Pancreas (tissue), 10 donors: Measurements from ENCODE around the gene DECR2. TPM values are rescaled to one million over a fixed set of nuclear protein-coding genes. Genes with fewer than 3 reads are reported as not detected.

ENCODE experiments used
- ATAC-seq, 4 donors: fragments of 200-7000 bp; cut with Tn5 transposase; one replicate each; pipeline versions ENCODE4 v1.8.0 to v1.9.1; 2020; ENCODE audit warnings: mild to moderate bottlenecking in 4 of 4, moderate library complexity in 4 of 4
- DNase-seq, 6 donors: peaks; one replicate each; pipeline ENCODE4 v3.0.0-alpha.2; 2020
- FAIRE-seq: peaks from 2 replicates; lab custom pipeline; 2012; peaks lifted over from hg19 to GRCh38; lab: Jason Lieb, UNC
- H3K27ac ChIP-seq, 4 donors: fragments of 200-600 bp; sonication (generic); 1 replicate in 3 of 4; 2 replicates in 1 of 4; pipeline versions ENCODE4 v1.5.0 to v1.8.0; 2020
- H3K27me3 ChIP-seq, 4 donors: fragments of 200-600 bp; one replicate each; pipeline ENCODE4 v1.8.0; 2021
- H3K36me3 ChIP-seq, 3 donors: fragments of 200-600 bp; sonication (generic) in 1 of 3; one replicate each; pipeline versions ENCODE4 v1.5.0 to v1.8.0; 2020 to 2021
- H3K4me1 ChIP-seq, 3 donors: fragments of 200-600 bp; one replicate each; pipeline ENCODE4 v1.8.0; 2021
- H3K4me3 ChIP-seq, 4 donors: fragments of 200-600 bp; sonication (generic) in 2 of 4; one replicate each; pipeline versions ENCODE4 v1.5.0 to v1.8.0; 2020 to 2021
- H3K9me3 ChIP-seq, 4 donors: fragments of 200-600 bp; one replicate each; pipeline ENCODE4 v1.8.0; 2021
- CTCF ChIP-seq, 4 donors: fragments of 200-600 bp; sonication (generic) in 3 of 4; IDR thresholded peaks; one replicate each; pipeline versions ENCODE4 v1.5.0 to v1.8.0; 2021; ENCODE audit warnings: antibody characterized with exemption in 4 of 4
- WGBS, 2 donors: extraction: QIAGEN DNeasy Blood & Tissue Kit; methylation state at CpG; one replicate each; pipeline ENCODE4 v1.1.7; 2013; 5-methylcytosine and 5-hydroxymethylcytosine counted together
- intact Hi-C, 3 donors: fragments of 100-400 bp; cut with DNase I; formaldehyde crosslinking; loops; one replicate each; pipeline versions ENCODE4 v1.11.1 to v1.14.2; 2022
- polyA plus RNA-seq, 2 donors: library from polyadenylated mRNA; stranded (reverse); fragments of 200-250 nt; gene quantifications; one replicate each; pipeline ENCODE4 v1.2.3, GENCODE V29; 2013
- total RNA-seq, 6 donors: library from RNA; stranded (reverse); fragmentation: NEBNext Ultra II Directional in 4 of 6; extraction: Animal tissue kit (Norgen Biotek cat#: 25700) in 4 of 6; gene quantifications; one replicate each; pipeline versions ENCODE4 v1.2.1 to v1.2.4, GENCODE V29; 2021 to 2023
- donor health status: healthy with polysubstance abuse.
- donor health status: DM: no; HTN: no; CAD: no; lungs with moderate emphysema.
- donor health status: DM: no; HTN: no; CAD: no.
- donor health status: control.
- donor health status: control.
- donor health status: Bipolar disorder and iron deficiency.
- donor health status: DM: yes; HTN: yes; CAD: no.
- donor health status: DM: no; HTN: no; CAD: no.
- donor health status: DM: no; HTN: no; CAD: no.
- donor health status: DM: yes; HTN: yes; CAD: no.

Gene DECR2
- total and polyA plus RNA-seq, 8 donors: 9.2 to 68.0 (median 18.5) TPM

GRCh38 chr16:424623-425081 lies 23.0 kb downstream of the DECR2 start:
- 9 to 12% methylated on average over 31 of the region's 31 CpGs for WGBS, 2 donors
- DNase-seq (peak in 4 of 6 donors; percentile 44 to 82 (median 66)), FAIRE-seq (no peak), ATAC-seq (peak; percentile 10 to 36 (median 34))
- no peaks in the 10 kb centered on the region for H3K9me3 ChIP-seq
- H3K27me3 ChIP-seq: no peaks in the 10 kb centered on the region
- intact Hi-C loops: no loop called here
- no peak for TF ChIP-seq CTCF (IDR thresholded peaks at IDR 0.05)
- H3K36me3 ChIP-seq: no peaks in the 10 kb centered on the region
- H3K4me3 ChIP-seq: peak overlapping the region; percentile 48 to 81 (median 56)
- peak overlapping the region; percentile 80 to 87 (median 83) for H3K27ac ChIP-seq
- H3K4me1 ChIP-seq: peaks cover 6 to 16% (median 14%) of the 10 kb centered on the region in 3 donors

GRCh38 chr16:425082-425718 lies 23.5 kb downstream of the DECR2 start, which contains the start of gene RAB11FIP3:
Gene RAB11FIP3, plus strand, starts transcription at chr16:425649. Its CDS starts 358 bp downstream, at chr16:426007.
- DNase-seq (peak; percentile 72 to 91 (median 82)), FAIRE-seq (no peak), ATAC-seq (peak; percentile 71 to 87 (median 84))
- intact Hi-C loops: no loop called here
- no peak for TF ChIP-seq CTCF (IDR thresholded peaks at IDR 0.05)
- no peaks in the 10 kb centered on the region for H3K9me3 ChIP-seq
- H3K27me3 ChIP-seq: no peaks in the 10 kb centered on the region
- no peaks in the 10 kb centered on the region for H3K36me3 ChIP-seq
- peak within 1 kb of the TSS; percentile 80 to 93 (median 87) for H3K27ac ChIP-seq
- WGBS, 2 donors: 0% methylated on average over 66 to 77 of the region's 77 CpGs
- peak within 1 kb of the TSS; percentile 48 to 81 (median 62) for H3K4me3 ChIP-seq
- H3K4me1 ChIP-seq: peaks cover 6 to 16% (median 14%) of the 10 kb centered on the region in 3 donors

GRCh38 chr16:425740-426114 lies 24.0 kb downstream of the DECR2 start:
- FAIRE-seq: no peak
- Histone ChIP-seq H3K4me3 (peak overlapping the region; percentile 48 to 81 (median 56)), H3K36me3 (no peaks in the 10 kb centered on the region), H3K27ac (peak overlapping the region; percentile 80 to 87 (median 83)), H3K4me1 (peaks cover 6 to 16% (median 14%) of the 10 kb centered on the region in 3 donors), H3K9me3 (no peaks in the 10 kb centered on the region), H3K27me3 (no peaks in the 10 kb centered on the region)
- DNase-seq: peak in 1 of 6 donors; percentile 50
- WGBS, 2 donors: 0% methylated on average over 31 to 63 of the region's 63 CpGs
- ATAC-seq: peak in 2 of 4 donors; percentile 4 to 20
- TF ChIP-seq CTCF (IDR thresholded peaks at IDR 0.05): no peak
- intact Hi-C loops: no loop called here

GRCh38 chr16:426115-426905 lies 24.6 kb downstream of the DECR2 start:
- Histone ChIP-seq H3K27me3 (no peaks in the 10 kb centered on the region), H3K36me3 (no peaks in the 10 kb centered on the region), H3K4me3 (peak overlapping the region; percentile 35 to 81 (median 62)), H3K4me1 (peaks cover 6 to 16% (median 14%) of the 10 kb centered on the region in 3 donors), H3K9me3 (no peaks in the 10 kb centered on the region), H3K27ac (peak overlapping the region; percentile 76 to 93 (median 84))
- ATAC-seq (peak; percentile 76 to 81 (median 79)), FAIRE-seq (no peak), DNase-seq (peak; percentile 82 to 95 (median 90))
- intact Hi-C loops: no loop called here
- WGBS, 2 donors: 0% methylated on average over 60 to 97 of the region's 97 CpGs
- no peak for TF ChIP-seq CTCF (IDR thresholded peaks at IDR 0.05)
